Right lobe of liver (tissue), 4 donors: ENCODE measurements around the gene S1PR3.

Experiments used
- CTCF ChIP-seq, 4 donors: fragments of 200-600 bp in 3 of 4; fragments of 450-650 bp in 1 of 4; IDR thresholded peaks; one replicate each; pipeline versions ENCODE4 v1.5.1 to v1.8.0; 2016 to 2022; ENCODE audit warnings: antibody characterized with exemption in 4 of 4, mild to moderate bottlenecking in 2 of 4
- POLR2A ChIP-seq: fragments of 450-650 bp; IDR thresholded peaks from one replicate; pipeline ENCODE4 v1.6.1; 2017; ENCODE audit warnings: antibody characterized with exemption, mild to moderate bottlenecking
- donor health status: DM: no; HTN: no; CAD: no.
- donor health status: DM: no; HTN: no; CAD: no.
- donor health status: DM: no; HTN: yes; CAD: no.

DNA sequence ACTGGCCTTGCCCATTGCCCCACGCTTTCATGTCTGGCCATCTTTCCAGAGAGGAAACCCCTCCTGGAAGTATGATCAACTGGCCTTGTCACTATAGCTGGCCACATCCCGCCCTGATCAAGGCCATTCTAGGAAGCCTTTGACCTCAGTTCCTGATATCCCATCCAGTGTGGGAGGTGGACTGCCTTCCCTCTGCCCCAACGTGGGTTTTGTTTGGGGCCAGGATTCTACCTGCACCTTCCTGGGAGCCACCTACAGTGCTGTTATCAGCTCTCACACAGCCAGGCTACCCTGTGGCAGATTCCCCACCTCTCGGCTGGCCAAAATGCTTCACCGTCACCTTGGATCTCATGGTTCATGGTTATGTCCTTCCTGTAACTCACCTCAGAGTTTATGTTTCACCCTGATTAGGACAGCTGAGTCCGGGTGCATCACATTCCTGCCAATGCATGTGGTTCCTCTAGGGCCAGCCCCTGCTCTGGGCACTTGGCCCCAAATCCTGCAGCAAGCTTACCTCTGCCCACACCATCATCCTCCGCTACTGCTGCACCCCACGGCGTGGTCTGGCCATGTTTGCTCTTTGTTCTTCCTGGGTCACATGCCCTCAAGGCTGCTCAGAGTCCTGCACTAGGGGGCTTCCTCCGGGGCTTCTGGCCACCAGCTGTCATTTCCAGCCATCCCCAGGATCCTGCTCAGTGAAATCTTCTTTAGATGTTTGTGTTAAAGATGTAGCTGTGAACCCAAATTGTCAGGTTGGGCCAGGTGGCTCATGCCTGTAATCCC is 24.2 kb upstream of the S1PR3 start:
- no peak for TF ChIP-seq CTCF (IDR thresholded peaks at IDR 0.05)
- no peak for TF ChIP-seq POLR2A
